Stimulated activated CD4-positive, alpha-beta T cell treated with anti-CD3 and anti-CD28 coated beads, Interleukin-12 subunit alpha, Interleukin-12 subunit beta, amount 100 ng/mL, for 4 hours (primary cell): ENCODE measurements around the gene PIGU.

Source experiments
- DNase-seq: peaks from one replicate; pipeline ENCODE4 v3.0.0-alpha.2; 2020

PIGU gene

DNA sequence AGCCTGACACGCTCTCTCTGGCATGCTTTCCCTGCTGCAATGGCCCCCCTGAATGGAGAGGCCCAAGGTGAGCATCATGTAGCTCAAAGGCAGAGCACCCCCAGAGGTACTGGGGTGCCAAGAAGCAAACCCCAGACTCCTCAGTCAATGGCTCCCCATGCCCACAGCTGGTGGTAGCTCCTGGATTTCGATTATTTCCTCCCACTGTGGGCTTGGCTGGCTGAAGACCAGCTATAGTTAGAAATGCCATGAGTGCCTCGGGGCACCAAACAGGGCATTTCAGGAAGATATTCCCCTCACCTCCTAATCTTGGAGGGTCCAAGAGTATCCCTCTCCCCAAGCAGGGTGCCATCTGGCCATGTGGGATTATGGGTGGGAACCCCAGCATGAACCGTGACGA is 101.6 kb downstream of the PIGU start:
- DNase-seq, result no peak

DNA sequence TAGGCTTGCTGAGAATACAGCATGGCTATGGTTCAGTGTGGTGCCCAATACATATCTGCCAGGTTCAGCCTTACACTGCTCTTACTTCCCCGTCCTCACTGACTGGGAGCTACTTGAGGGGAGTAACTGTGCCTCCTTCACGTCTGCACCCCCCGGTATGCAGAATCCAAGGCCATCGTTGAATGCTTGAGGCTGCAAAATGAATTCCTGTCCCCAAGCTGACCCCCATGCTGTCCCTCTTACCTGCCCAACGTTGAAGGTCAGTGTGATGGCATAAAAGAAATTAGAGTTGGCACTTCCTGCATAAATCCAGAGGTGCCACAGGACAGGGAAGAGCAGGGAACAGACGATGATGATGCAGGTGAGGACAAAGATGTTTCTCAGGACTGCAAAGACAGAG is 102.0 kb downstream of the PIGU start:
- no peak for DNase-seq

DNA sequence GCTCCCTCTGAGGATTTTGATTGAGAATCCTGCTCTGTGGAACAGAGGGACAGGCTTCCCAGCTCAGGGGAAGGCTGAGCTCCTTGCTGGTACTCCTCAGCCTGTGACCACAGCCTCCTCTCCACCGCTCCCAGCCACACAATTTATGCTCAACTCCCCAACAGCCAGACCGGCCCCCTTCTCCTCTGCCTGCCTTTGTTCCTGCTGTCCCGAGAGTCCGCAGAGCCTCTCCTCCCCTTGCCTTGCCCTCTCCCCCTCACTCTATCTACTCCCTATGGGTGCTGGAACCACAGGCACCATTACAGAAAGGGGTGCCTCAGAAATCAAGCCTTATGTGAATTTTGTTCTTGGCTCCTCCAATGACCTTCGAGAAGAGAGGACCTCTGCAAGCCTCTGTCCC is 102.5 kb downstream of the PIGU start:
- no peak for DNase-seq

DNA sequence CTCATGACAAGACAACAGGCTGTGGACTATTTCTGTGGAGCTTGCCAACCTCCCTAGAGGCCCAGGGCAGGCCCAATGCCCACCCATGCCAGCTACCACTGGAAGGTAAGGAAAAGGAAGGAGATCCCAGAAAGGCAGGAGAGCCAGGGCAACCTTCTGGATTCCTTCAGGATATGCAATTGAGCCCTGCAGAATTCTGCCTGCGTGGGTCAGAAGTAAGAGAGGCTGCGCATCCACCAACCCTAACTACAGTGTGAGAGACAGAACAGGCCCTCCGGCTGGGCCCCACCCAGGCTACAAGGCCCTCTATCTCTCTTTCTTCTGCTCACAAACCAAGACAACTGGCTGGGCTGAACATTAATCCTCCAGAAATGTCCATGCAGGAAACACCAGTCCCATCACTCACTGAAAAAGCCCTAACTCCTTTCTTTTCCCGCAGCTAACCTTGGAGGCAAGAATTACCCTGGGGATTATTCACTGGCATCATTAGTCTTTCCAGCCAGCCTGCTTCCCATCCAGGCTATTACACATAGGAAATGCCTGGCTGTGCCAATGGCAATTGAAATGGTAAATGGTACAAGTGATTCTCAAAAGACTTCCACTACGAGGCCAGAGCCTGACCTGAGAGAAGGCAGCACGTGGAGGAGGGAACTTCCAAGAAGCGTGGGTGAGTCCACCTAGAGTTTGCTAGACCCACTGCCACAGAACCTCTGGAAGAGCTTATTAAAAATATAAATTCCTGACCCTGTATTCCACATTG is 103.2 kb downstream of the PIGU start:
- DNase-seq, result no peak

GRCh38 chr20:34571753-34572152 is 105.1 kb downstream of the PIGU start:
- no peak for DNase-seq

DNA sequence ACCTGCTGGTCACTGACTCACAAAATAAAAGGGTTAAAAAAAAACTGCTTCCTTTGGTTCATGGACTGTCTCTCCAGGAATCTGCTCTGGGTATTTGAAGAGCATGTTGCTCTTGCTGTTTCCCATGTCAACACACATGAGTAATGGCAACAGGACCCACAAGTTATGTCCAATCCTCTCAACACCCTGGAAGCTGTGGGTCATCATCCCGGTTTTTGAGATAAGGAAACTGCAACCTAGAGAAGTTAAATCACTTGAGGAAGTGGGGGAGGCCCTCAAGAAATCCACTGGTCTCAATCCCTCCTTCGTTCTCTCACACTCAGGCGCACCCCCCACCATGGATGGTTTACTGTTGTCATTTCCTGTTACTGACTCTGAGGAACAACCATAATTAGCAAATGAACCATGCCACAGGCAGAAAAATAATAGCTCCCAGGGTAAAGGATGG is 106.0 kb downstream of the PIGU start:
- DNase-seq, result no peak

GRCh38 chr20:34569598-34569997 is 107.3 kb downstream of the PIGU start:
- DNase-seq, result no peak

GRCh38 chr20:34567892-34568865 is 108.7 kb downstream of the PIGU start:
- no peak for DNase-seq

GRCh38 chr20:34566978-34567891 is 109.7 kb downstream of the PIGU start:
- DNase-seq, result no peak

DNA sequence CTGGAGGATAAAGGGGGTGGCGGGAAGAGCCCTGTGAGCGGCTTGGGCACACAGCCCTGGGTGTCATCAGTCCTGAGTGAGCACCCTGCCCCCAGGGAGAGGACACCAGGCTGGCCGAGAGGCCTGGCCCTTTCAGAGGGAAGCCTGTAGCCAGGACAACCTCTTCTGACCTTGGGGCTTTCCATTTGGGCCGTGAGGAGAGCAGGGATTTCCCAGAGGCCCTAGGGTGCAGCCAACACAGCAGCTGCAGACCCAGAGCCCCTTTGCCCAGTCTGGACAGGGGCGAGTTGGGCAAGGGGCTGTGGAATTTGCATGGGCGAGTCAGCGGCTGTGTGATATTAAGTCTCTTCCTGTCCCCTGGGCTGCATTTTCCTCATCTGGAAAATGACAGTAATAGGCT is 112.1 kb downstream of the PIGU start:
- DNase-seq, result no peak

DNA sequence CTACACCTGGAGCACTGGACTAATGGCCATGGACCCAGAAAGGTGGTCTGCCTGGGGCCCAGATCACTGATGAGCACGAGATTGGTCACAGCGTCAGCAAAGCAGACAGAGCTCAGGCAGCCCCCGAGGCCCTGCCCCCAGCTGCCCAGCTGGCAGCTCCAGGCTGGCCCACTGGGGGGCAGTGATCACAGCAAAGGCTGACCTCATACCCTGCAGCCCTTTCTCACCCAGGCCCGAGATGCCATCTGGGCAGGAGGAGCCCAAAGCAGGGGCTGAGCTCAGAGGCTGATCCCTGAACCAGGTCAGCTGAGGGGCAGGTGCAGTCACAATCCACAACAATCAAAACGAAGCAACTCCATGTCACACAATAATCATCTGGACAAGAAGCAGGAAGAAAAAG is 114.3 kb downstream of the PIGU start:
- DNase-seq, result no peak

DNA sequence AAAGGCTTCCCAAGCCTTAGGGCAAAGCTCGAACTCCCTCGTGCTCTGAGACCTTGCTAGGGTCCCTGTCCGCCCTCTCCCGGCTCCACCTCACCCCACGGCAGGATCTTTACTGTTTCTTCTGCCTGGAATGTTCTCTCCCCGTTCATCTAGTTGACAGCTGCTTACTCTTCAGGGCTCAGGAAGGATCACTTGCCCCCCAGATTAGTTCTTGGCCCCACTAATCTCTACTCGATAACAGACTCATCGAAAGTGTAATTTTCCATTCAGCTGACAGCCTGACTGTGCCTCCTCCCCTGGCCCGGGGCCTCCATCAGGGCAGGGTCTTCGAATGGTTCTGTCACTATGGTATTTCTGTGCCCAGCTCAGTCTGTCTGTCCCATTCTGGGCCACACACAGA is 115.2 kb downstream of the PIGU start:
- DNase-seq, result no peak

GRCh38 chr20:34560614-34561013 is 116.3 kb downstream of the PIGU start:
- DNase-seq, result no peak

DNA sequence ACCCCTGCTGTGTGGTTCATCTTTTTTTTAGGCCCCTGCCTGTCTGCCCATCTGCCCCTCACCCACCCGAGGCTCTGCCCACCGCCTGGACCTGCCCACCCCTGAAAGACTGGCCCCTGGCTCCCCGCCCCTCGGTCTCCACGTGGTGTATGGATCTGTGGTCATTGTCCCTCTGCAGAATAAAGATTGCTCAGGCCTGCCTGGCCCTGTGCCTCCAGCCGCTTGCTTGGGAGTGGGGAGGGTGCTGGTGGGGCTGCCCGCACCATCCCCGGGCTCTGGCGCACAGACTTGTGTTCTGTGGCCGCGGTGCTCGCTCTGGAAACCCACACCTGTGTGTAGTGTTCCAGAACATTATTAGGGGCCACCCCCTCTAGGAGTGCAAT is 116.8 kb downstream of the PIGU start:
- DNase-seq, result no peak

DNA sequence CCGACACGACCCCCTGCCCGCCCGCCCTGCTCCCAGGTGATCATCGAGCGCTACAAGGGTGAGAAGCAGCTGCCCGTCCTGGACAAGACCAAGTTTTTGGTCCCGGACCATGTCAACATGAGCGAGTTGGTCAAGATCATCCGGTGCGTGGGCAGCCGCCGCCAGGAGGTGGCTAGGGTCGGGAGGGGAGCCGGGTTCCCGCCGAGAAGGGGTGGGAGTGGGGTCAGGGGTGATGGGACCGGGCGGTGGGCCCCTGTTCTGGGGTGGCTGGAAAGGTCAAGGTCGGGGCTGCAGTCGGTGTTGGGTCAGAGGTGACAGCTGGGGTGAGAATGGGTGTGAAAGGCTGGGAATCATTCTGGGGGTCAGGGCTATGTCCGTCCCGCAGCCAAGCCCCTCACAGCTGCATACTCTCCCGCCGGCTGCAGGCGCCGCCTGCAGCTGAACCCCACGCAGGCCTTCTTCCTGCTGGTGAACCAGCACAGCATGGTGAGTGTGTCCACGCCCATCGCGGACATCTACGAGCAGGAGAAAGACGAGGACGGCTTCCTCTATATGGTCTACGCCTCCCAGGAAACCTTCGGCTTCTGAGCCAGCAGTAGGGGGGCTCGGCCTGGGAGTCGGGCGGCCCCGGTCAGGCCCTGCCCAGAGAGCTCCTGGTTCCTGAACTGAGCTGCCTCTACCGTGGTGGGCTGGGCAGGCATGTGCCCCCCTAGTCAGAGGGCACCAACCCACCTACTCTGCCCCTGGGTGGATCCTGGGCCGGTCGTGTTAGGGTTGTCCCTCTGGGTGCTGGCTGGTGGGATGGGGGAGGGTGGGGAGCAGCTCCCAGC is 117.4 kb downstream of the PIGU start:
- DNase-seq, result no peak

DNA sequence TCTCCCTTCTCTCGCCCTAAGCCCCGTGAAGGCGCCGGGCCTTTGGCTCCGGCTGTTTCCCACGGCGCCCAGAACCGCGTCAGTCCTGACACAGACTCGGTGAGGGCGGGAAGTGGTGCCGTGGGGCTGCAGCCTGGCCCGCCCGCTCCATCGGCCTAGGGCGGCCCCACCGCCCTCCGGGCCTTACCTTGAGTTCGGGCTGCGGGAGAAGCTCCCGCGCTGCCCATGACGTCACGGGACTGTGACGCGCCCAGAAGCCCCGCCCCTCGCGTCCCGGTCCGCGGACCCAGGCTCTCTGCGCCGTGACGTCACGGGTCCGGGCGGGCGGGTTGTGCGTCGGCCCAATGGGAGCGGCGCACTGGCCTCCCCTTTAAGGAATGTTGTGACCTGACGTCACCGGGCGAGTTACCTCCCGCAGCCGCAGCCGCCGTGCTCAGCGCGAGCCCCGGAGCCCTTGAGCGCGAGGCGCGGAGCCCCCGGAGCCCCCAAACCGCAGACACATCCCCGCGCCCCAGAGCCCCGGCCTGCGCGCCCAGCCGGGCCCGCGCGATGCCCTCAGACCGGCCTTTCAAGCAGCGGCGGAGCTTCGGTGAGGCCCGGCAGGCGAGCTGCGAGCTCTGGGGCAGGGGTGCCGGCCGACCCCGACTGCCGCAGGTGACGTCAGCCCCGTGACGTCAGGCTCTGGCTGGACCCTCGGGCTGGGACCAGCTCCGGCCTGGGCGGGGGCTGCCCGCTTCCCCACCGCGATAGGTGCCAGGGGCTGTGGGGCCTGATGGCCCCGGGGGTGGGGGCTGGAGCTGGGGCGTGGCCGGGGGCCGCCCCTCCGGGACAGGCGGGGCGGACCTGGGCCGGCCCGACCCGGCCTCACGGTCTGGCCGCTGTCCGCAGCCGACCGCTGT is 118.3 kb downstream of the PIGU start, which contains the start of gene MAP1LC3A:
TSS of gene MAP1LC3A (plus strand) at position 399 of the 899 bp plus-strand sequence. CDS start at position 550, 151 bp downstream.
- peak; percentile 92 for DNase-seq

DNA sequence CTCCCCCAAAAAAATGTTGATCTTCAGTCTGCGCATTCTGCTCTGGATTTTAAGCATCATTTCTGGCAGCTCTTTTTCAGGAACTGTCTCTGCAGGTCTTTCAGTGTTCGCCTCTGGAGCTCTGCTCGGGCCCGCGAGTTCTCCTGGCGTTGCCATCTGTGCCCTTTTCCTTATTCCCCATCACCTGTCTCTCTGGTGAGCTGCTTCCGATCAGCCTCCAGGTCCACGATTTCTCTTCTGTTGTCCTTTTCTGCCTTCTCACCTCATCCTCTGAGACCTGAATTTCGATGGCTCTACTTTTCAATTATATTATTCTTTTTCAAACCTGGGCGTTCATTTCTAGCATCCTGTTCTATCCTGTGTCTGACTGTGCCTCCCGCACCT is 119.0 kb downstream of the PIGU start:
- DNase-seq, result no peak

DNA sequence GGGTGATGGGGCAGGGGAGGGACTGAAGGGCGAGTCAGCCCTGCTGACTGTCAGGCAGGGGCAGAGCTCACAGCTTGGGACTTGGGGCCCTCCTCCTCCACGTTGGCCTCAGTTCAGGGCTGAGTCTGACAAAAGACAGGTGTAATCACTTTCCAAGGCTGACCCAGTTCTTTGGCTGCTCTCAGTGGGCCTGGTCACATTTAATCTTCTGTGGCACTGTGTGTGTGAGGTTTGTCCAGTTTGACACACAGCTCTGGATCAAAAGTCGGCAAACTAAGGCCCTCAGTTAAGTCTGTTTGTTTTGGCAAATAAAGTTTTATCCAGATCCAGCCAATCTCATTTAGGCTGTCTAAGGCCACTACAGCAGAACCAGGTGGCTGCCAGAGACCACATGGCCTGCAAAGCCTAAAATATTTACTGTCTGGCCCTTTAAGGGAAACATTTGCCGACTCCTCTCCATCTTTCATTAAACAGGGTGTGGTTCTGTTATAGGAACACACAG is 123.5 kb downstream of the PIGU start:
- no peak for DNase-seq

DNA sequence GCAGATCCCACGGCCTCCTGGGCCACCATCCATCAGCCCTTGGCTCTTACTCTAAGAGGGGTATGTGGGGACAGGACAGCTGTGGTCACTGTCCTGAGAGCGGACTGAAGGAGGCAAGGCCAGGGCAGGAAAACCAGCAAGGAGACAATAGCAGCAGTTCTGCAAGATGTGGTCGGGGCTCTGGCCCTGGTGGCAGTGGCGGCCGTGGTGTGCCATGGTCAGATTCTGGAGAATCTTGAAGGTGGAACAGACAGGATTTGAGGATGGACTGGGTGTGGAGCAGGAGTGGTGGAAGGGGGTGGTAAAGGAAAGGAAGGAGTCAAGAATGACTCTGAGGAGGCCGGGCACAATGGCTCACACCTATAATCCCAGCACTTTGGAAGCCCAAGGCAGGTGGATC is 124.3 kb downstream of the PIGU start:
- no peak for DNase-seq

GRCh38 chr20:34549929-34550305 is 127.0 kb downstream of the PIGU start:
- DNase-seq, result no peak
